HepG2 (cell line): ENCODE measurements around the gene MIEF1.

Source experiments
- BRF2 ChIP-seq: sonication (generic); formaldehyde crosslinking; IDR thresholded peaks from 2 replicates; pipeline ENCODE4 v1.8.1; 2022; ENCODE audit warnings: mild to moderate bottlenecking, missing genetic modification reagents
- CTCF ChIP-seq: sonication (generic); formaldehyde crosslinking; IDR thresholded peaks from 2 replicates; pipeline ENCODE4 v1.5.0; 2020; ENCODE audit warnings: mild to moderate bottlenecking, missing genetic modification reagents, moderate library complexity
- E2F5 ChIP-seq: sonication (generic); formaldehyde crosslinking; conservative IDR thresholded peaks from 2 replicates; pipeline ENCODE4 v1.4.0; 2020; ENCODE audit warnings: missing genetic modification reagents
- RAD21 ChIP-seq: fragments of 450-650 bp; formaldehyde crosslinking; IDR thresholded peaks from 2 replicates; pipeline ENCODE4 v1.5.0; 2020; ENCODE audit warnings: mild to moderate bottlenecking
- TAF1 ChIP-seq: sonication (generic); formaldehyde crosslinking; IDR thresholded peaks from 2 replicates; pipeline ENCODE4 v1.4.0; 2020; ENCODE audit warnings: missing genetic modification reagents
- ZHX1 ChIP-seq: sonication (generic); formaldehyde crosslinking; IDR thresholded peaks from 2 replicates; pipeline ENCODE4 v1.8.1; 2022; ENCODE audit warnings: low read depth, mild to moderate bottlenecking, missing genetic modification reagents
- ZNF124 ChIP-seq: sonication (generic); formaldehyde crosslinking; IDR thresholded peaks from 2 replicates; pipeline ENCODE4 v1.4.0; 2020; ENCODE audit warnings: missing genetic modification reagents

- TF ChIP-seq ZHX1 (CRISPR knock-in tag) (no peak), RAD21 (CRISPR knock-in tag) (no peak), E2F5 (CRISPR knock-in tag) (no peak), CTCF (CRISPR knock-in tag) (no peak), ZNF124 (CRISPR knock-in tag) (no peak), TAF1 (CRISPR knock-in tag) (no peak), BRF2 (CRISPR knock-in tag) (no peak)
Measured at GRCh38 chr22:39536711-39537110, 34.6 kb downstream of the MIEF1 start.
